Upper lobe of right lung (tissue), 1 donor: ENCODE results near the gene SHB. TPM values are rescaled to one million over a fixed set of nuclear protein-coding genes. Genes with fewer than 3 reads are reported as not detected.

Source experiments
- ATAC-seq: fragments of 200-7000 bp; cut with Tn5 transposase; one replicate; pipeline ENCODE4 v1.9.1; 2020; ENCODE audit warnings: mild to moderate bottlenecking, moderate library complexity
- DNase-seq: peaks from one replicate; pipeline ENCODE4 v3.0.0-alpha.2; 2020
- H3K27ac ChIP-seq: fragments of 200-600 bp; one replicate; pipeline ENCODE4 v1.8.0; 2022
- H3K27me3 ChIP-seq: fragments of 200-600 bp; one replicate; pipeline ENCODE4 v1.8.0; 2022; ENCODE audit warnings: mild to moderate bottlenecking
- H3K36me3 ChIP-seq: fragments of 200-600 bp; one replicate; pipeline ENCODE4 v1.8.0; 2022
- H3K4me1 ChIP-seq: fragments of 200-600 bp; one replicate; pipeline ENCODE4 v1.8.0; 2022
- H3K4me3 ChIP-seq: fragments of 200-600 bp; one replicate; pipeline ENCODE4 v1.8.0; 2022; ENCODE audit warnings: mild to moderate bottlenecking
- H3K9me3 ChIP-seq: fragments of 200-600 bp; one replicate; pipeline ENCODE4 v1.8.0; 2022
- CTCF ChIP-seq: fragments of 200-600 bp; IDR thresholded peaks from one replicate; pipeline ENCODE4 v1.8.0; 2022; ENCODE audit warnings: antibody characterized with exemption
- intact Hi-C: fragments of 100-400 bp; cut with DNase I; formaldehyde crosslinking; loops from one replicate; pipeline ENCODE4 v1.11.0; 2022
- total RNA-seq: library from RNA; stranded (reverse); fragmentation: NEBNext Ultra II Directional; extraction: Animal tissue kit (Norgen Biotek cat#: 25700); gene quantifications from one replicate; pipeline ENCODE4 v1.2.1, GENCODE V29; 2021
- donor health status: DM: no; HTN: yes; CAD: no; lungs with severe emphysema.

The SHB gene
- total RNA-seq, 1 donor from 2014 or later, result 33.4 TPM

- Histone ChIP-seq H3K4me1 (peaks cover 36% of the 10 kb centered on the region), H3K27ac (no peak overlapping the region), H3K4me3 (no peak overlapping the region), H3K9me3 (no peaks in the 10 kb centered on the region), H3K27me3 (no peaks in the 10 kb centered on the region), H3K36me3 (no peaks in the 10 kb centered on the region)
- ATAC-seq (no peak), DNase-seq (no peak)
- no peak for TF ChIP-seq CTCF
- intact Hi-C loops, result no loop called here
These were observed 35.1 kb downstream of the SHB start for GRCh38 chr9:38033941-38034340.

GRCh38 chr9:38032266-38033110, 36.5 kb downstream of the SHB start:
- no peaks in the 10 kb centered on the region for H3K27me3 ChIP-seq
- DNase-seq (peak; percentile 84), ATAC-seq (peak; percentile 89)
- peaks cover 25% of the 10 kb centered on the region for H3K4me1 ChIP-seq
- no peak for TF ChIP-seq CTCF
- no peaks in the 10 kb centered on the region for H3K36me3 ChIP-seq
- peak overlapping the region; percentile 60 for H3K27ac ChIP-seq
- no peak overlapping the region for H3K4me3 ChIP-seq
- intact Hi-C loops, result no loop called here
- no peaks in the 10 kb centered on the region for H3K9me3 ChIP-seq

GRCh38 chr9:38031594-38031993, 37.4 kb downstream of the SHB start:
- DNase-seq, result no peak
- H3K27ac ChIP-seq, result peak overlapping the region; percentile 60
- no peak for ATAC-seq

GRCh38 chr9:38030658-38031057, 38.4 kb downstream of the SHB start:
- Histone ChIP-seq H3K4me3 (no peak overlapping the region), H3K9me3 (no peaks in the 10 kb centered on the region), H3K4me1 (peaks cover 42% of the 10 kb centered on the region), H3K36me3 (no peaks in the 10 kb centered on the region), H3K27ac (no peak overlapping the region), H3K27me3 (no peaks in the 10 kb centered on the region)
- ATAC-seq (no peak), DNase-seq (no peak)
- peak; percentile 12 for TF ChIP-seq CTCF
- intact Hi-C loops, result no loop called here

More at GRCh38 chr9:38031594-38031993, 37.4 kb downstream of the SHB start:
- Histone ChIP-seq H3K9me3 (no peaks in the 10 kb centered on the region), H3K36me3 (no peaks in the 10 kb centered on the region), H3K4me3 (no peak overlapping the region), H3K4me1 (peaks cover 33% of the 10 kb centered on the region), H3K27me3 (no peaks in the 10 kb centered on the region)
- no peak for TF ChIP-seq CTCF
- intact Hi-C loops, result no loop called here

- peaks cover 48% of the 10 kb centered on the region for H3K4me1 ChIP-seq
- no peak for ATAC-seq
These were observed 39.0 kb downstream of the SHB start for GRCh38 chr9:38029915-38030638.

More at GRCh38 chr9:38029915-38030638, 39.0 kb downstream of the SHB start:
- Histone ChIP-seq H3K9me3 (no peaks in the 10 kb centered on the region), H3K27ac (no peak overlapping the region), H3K4me3 (no peak overlapping the region), H3K36me3 (no peaks in the 10 kb centered on the region), H3K27me3 (no peaks in the 10 kb centered on the region)
- intact Hi-C loops, result no loop called here
- no peak for DNase-seq
- TF ChIP-seq CTCF, result no peak
